Measurements from ENCODE around the gene DOK4.
"Not testable (repeated sequence)": the region's sequence is repeated elsewhere in the genome, so short reads cannot be mapped to it uniquely, and the experiment has no call there.

DNA sequence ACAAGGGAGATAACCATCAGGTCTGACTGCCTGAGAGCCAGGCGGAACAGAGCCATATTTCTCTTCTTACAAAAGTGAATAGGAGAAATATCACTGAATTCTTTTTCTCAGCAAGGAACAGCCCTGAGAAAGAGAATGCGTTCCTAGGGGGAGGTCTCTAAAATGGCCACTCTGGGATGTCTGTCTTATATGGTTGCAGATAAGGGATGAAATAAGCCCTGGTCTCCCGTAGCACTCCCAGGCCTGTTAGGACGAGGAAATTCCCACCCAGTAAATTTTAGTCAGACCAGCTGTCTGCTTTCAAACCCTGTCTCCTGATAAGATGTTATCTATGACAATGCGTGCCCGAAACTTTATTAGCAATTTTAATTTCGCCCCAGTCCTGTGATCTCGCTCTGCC is 46.3 kb downstream of the DOK4 start:
- TF ChIP-seq, protein P1, sequence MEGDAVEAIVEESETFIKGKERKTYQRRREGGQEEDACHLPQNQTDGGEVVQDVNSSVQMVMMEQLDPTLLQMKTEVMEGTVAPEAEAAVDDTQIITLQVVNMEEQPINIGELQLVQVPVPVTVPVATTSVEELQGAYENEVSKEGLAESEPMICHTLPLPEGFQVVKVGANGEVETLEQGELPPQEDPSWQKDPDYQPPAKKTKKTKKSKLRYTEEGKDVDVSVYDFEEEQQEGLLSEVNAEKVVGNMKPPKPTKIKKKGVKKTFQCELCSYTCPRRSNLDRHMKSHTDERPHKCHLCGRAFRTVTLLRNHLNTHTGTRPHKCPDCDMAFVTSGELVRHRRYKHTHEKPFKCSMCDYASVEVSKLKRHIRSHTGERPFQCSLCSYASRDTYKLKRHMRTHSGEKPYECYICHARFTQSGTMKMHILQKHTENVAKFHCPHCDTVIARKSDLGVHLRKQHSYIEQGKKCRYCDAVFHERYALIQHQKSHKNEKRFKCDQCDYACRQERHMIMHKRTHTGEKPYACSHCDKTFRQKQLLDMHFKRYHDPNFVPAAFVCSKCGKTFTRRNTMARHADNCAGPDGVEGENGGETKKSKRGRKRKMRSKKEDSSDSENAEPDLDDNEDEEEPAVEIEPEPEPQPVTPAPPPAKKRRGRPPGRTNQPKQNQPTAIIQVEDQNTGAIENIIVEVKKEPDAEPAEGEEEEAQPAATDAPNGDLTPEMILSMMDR (IDR thresholded peaks at IDR 0.05): not testable (repeated sequence)
- TF ChIP-seq ZFX (IDR thresholded peaks at IDR 0.05; ENCODE audit: borderline replicate concordance): not testable (repeated sequence)

Data from 22Rv1 (cell line).